CD14-positive monocyte (primary cell): ENCODE results near the gene TMEM169. TPM values are rescaled to one million over a fixed set of nuclear protein-coding genes. Genes with fewer than 3 reads are reported as not detected.
A peak's percentile ranks its signal among the peaks of the same experiment; 100 is the strongest.

Experiments used
- DNase-seq, 3 donors: peaks; one replicate each; pipeline ENCODE4 v3.0.0-alpha.2; 2011 to 2022
- H2AFZ ChIP-seq: 2 replicates; pipeline ENCODE4 v1.6.0; 2012; ENCODE audit warnings: mild to moderate bottlenecking, low read depth, low read length, inconsistent platforms; ENCODE audit not compliant: insufficient read depth, poor library complexity, severe bottlenecking
- H3K27ac ChIP-seq, 2 donors: 1 replicate in 1 of 2; 2 replicates in 1 of 2; pipeline ENCODE4 v1.5.1; 2012 to 2013; ENCODE audit warnings: low read length in 2 of 2, control low read depth in 1 of 2, inconsistent platforms in 1 of 2, low read depth in 1 of 2, mild to moderate bottlenecking in 1 of 2
- H3K27me3 ChIP-seq, 2 donors: one replicate each; pipeline versions ENCODE4 v1.6.0 to v1.6.1; 2011 to 2013; ENCODE audit warnings: low read length in 2 of 2; ENCODE audit not compliant: control insufficient read depth in 2 of 2, insufficient read depth in 2 of 2
- H3K36me3 ChIP-seq, 2 donors: replicated peaks in 1 of 2; 1 replicate in 1 of 2; 2 replicates in 1 of 2; pipeline versions ENCODE4 v1.5.1 to v1.6.1; 2012 to 2013; ENCODE audit warnings: low read length in 2 of 2, control low read depth in 1 of 2, inconsistent platforms in 1 of 2, mild to moderate bottlenecking in 1 of 2; ENCODE audit not compliant: insufficient read depth in 2 of 2, control insufficient read depth in 1 of 2
- H3K4me1 ChIP-seq, 2 donors: 1 replicate in 1 of 2; 2 replicates in 1 of 2; pipeline versions ENCODE4 v1.5.1 to v1.6.1; 2012 to 2013; ENCODE audit warnings: low read length in 2 of 2, control low read depth in 1 of 2, inconsistent platforms in 1 of 2, mild to moderate bottlenecking in 1 of 2, moderate library complexity in 1 of 2; ENCODE audit not compliant: insufficient read depth in 2 of 2, control insufficient read depth in 1 of 2
- H3K4me2 ChIP-seq: replicated peaks from 2 replicates; pipeline ENCODE3; 2012; ENCODE audit warnings: low read length, moderate library complexity, mild to moderate bottlenecking; ENCODE audit not compliant: poor library complexity, severe bottlenecking; ENCODE audit errors: extremely low read depth
- H3K4me3 ChIP-seq, 3 experiments: fragments of 200-600 bp in 1 of 3; sonication (generic) in 1 of 3; replicated peaks in 1 of 3; 1 replicate in 2 of 3; 2 replicates in 1 of 3; pipeline ENCODE4 v1.5.1; 2011 to 2013; ENCODE audit warnings: low read length in 3 of 3, mild to moderate bottlenecking in 3 of 3, control low read depth in 2 of 3, low read depth in 2 of 3, inconsistent platforms in 1 of 3, moderate library complexity in 1 of 3
- H3K79me2 ChIP-seq: 2 replicates; pipeline ENCODE4 v1.6.0; 2012; ENCODE audit warnings: mild to moderate bottlenecking, control low read depth, inconsistent platforms, low read length, moderate library complexity; ENCODE audit not compliant: insufficient read depth
- H3K9ac ChIP-seq: 2 replicates; pipeline ENCODE4 v1.6.0; 2017; ENCODE audit warnings: low read length, mild to moderate bottlenecking; ENCODE audit not compliant: insufficient read depth, poor library complexity, severe bottlenecking
- H3K9me3 ChIP-seq, 2 donors: replicated peaks in 1 of 2; 1 replicate in 1 of 2; 2 replicates in 1 of 2; pipeline versions ENCODE4 v1.5.1 to v1.6.1; 2012 to 2013; ENCODE audit warnings: low read length in 2 of 2, control low read depth in 1 of 2; ENCODE audit not compliant: control insufficient read depth in 1 of 2, insufficient read depth in 1 of 2
- H4K20me1 ChIP-seq: 2 replicates; pipeline ENCODE4 v1.6.0; 2012; ENCODE audit warnings: mild to moderate bottlenecking, low read length, control low read depth, moderate library complexity; ENCODE audit not compliant: insufficient read depth
- H3K27ac Mint-ChIP-seq, 7 donors: one replicate each; pipeline ENCODE4 v1.8.0; 2020; ENCODE audit warnings: mild to moderate bottlenecking in 7 of 7, mixed read lengths in 7 of 7, moderate library complexity in 6 of 7, inconsistent platforms in 2 of 7
- H3K27me3 Mint-ChIP-seq, 3 donors: one replicate each; pipeline ENCODE4 v1.8.0; 2021 to 2022; ENCODE audit warnings: low read depth in 3 of 3, mild to moderate bottlenecking in 3 of 3, mixed read lengths in 3 of 3, moderate library complexity in 3 of 3, inconsistent platforms in 1 of 3
- H3K36me3 Mint-ChIP-seq, 2 donors: one replicate each; pipeline ENCODE4 v1.8.0; 2020; ENCODE audit warnings: mixed read lengths in 2 of 2, inconsistent platforms in 1 of 2, mild to moderate bottlenecking in 1 of 2
- H3K4me1 Mint-ChIP-seq: one replicate; pipeline ENCODE4 v1.8.0; 2020; ENCODE audit warnings: mild to moderate bottlenecking, mixed read lengths
- H3K4me3 Mint-ChIP-seq, 2 donors: one replicate each; pipeline ENCODE4 v1.8.0; 2020; ENCODE audit warnings: mild to moderate bottlenecking in 2 of 2, mixed read lengths in 2 of 2, moderate library complexity in 1 of 2
- H3K9me3 Mint-ChIP-seq, 7 donors: one replicate each; pipeline ENCODE4 v1.8.0; 2020 to 2022; ENCODE audit warnings: mixed read lengths in 7 of 7, mild to moderate bottlenecking in 6 of 7, moderate library complexity in 6 of 7, inconsistent platforms in 2 of 7
- WGBS: methylation state at CpG from one replicate; pipeline ENCODE4 v1.1.5; 2013; ENCODE audit warnings: missing lambda C conversion rate; ENCODE audit not compliant: insufficient coverage; 5-methylcytosine and 5-hydroxymethylcytosine counted together
- intact Hi-C, 2 donors: fragments of 100-400 bp; cut with micrococcal nuclease; formaldehyde crosslinking; loops; one replicate each; pipeline versions ENCODE4 v1.15.0 to v1.15.1; 2023
- polyA plus RNA-seq, 3 donors: library from polyadenylated mRNA; depleted of rRNA in 1 of 3; unstranded in 2 of 3; stranded (reverse) in 1 of 3; fragments of 300-500 nt in 2 of 3; fragments of >200 nt in 1 of 3; fragmentation: Illumina TruSeq in 2 of 3; gene quantifications; 1 replicate in 2 of 3; 2 replicates in 1 of 3; pipeline ENCODE4 v1.2.3, GENCODE V29; 2012 to 2021
- TF ChIP-seq, protein P1 (sequence below): fragments of 200-600 bp; IDR thresholded peaks from one replicate; pipeline ENCODE4 v1.8.0; 2022; ENCODE audit warnings: antibody characterized with exemption, mild to moderate bottlenecking

The TMEM169 gene
- polyA plus RNA-seq, 3 donors = 0.24 to 0.92 (median 0.74) TPM

DNA sequence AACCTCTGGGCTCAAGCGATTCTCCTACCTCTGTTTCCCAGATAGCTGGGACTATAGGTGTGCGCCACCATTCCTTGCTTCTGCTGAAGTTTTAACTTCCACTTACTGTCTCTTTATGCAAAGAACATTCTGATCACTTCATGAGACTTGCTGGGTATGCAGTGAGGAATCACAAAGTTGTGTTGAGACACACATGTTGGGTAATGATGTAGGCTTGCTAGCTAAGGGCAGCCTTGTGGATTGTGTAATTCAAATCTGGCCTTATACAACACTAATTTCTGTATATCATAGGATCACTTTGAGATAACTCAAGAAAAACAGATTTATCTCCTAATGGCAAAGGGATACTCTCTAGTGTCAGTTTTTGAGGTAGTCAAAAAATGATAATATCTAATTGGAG is 51.7 kb downstream of the TMEM169 start:
- H3K4me1 Mint-ChIP-seq = no peaks in the 10 kb centered on the region
- no peak overlapping the region for H2AFZ ChIP-seq
- peaks cover 96 to 99% of the 10 kb centered on the region in 2 donors for H3K36me3 ChIP-seq
- no peaks in the 10 kb centered on the region for H3K9me3 ChIP-seq
- H3K4me1 ChIP-seq = no peaks in the 10 kb centered on the region
- no peak overlapping the region for H3K4me3 ChIP-seq
- H3K4me2 ChIP-seq = no peak overlapping the region
- peaks cover 84 to 93% of the 10 kb centered on the region in 2 donors for H3K36me3 Mint-ChIP-seq
- no peaks in the 10 kb centered on the region for H3K9me3 Mint-ChIP-seq
- H3K27ac Mint-ChIP-seq = peak overlapping the region in 1 of 7 donors; percentile 2
- peak overlapping the region in 1 of 2 donors; percentile 10 for H3K27ac ChIP-seq
- no peak overlapping the region for H3K9ac ChIP-seq
- H4K20me1 ChIP-seq = peaks cover 86% of the 10 kb centered on the region
- H3K79me2 ChIP-seq = peaks cover 32% of the 10 kb centered on the region
- H3K27me3 Mint-ChIP-seq = no peaks in the 10 kb centered on the region
- DNase-seq = no peak
- H3K4me3 Mint-ChIP-seq = no peak overlapping the region
- TF ChIP-seq, protein P1, sequence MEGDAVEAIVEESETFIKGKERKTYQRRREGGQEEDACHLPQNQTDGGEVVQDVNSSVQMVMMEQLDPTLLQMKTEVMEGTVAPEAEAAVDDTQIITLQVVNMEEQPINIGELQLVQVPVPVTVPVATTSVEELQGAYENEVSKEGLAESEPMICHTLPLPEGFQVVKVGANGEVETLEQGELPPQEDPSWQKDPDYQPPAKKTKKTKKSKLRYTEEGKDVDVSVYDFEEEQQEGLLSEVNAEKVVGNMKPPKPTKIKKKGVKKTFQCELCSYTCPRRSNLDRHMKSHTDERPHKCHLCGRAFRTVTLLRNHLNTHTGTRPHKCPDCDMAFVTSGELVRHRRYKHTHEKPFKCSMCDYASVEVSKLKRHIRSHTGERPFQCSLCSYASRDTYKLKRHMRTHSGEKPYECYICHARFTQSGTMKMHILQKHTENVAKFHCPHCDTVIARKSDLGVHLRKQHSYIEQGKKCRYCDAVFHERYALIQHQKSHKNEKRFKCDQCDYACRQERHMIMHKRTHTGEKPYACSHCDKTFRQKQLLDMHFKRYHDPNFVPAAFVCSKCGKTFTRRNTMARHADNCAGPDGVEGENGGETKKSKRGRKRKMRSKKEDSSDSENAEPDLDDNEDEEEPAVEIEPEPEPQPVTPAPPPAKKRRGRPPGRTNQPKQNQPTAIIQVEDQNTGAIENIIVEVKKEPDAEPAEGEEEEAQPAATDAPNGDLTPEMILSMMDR = no peak
- intact Hi-C loops = no loop called here
- WGBS = no CpG with 5 or more reads among the region's 2 CpGs
- H3K27me3 ChIP-seq = no peaks in the 10 kb centered on the region

- Mint-ChIP-seq H3K27me3 (no peaks in the 10 kb centered on the region), H3K4me1 (no peaks in the 10 kb centered on the region), H3K9me3 (no peaks in the 10 kb centered on the region), H3K4me3 (no peak overlapping the region), H3K36me3 (peaks cover 87 to 96% of the 10 kb centered on the region in 2 donors), H3K27ac (peak overlapping the region in 3 of 7 donors; percentile 25 to 55 (median 36))
- Histone ChIP-seq H3K4me2 (no peak overlapping the region), H3K4me1 (no peaks in the 10 kb centered on the region), H3K9ac (no peak overlapping the region), H3K4me3 (no peak overlapping the region), H4K20me1 (peaks cover 86% of the 10 kb centered on the region), H3K79me2 (peaks cover 24% of the 10 kb centered on the region), H3K27ac (no peak overlapping the region), H3K9me3 (no peaks in the 10 kb centered on the region), H2AFZ (no peak overlapping the region), H3K36me3 (peaks cover 98 to 99% of the 10 kb centered on the region in 2 donors), H3K27me3 (no peaks in the 10 kb centered on the region)
- TF ChIP-seq, protein P1 = no peak
- intact Hi-C loops = no loop called here
- no peak for DNase-seq
- 97% methylated on average over 3 of the region's 4 CpGs for WGBS
Observed at GRCh38 chr2:216134958-216135541, 53.3 kb downstream of the TMEM169 start.
